ENCODE data around the gene KREMEN1. TPM values are rescaled to one million over a fixed set of nuclear protein-coding genes. Genes with fewer than 3 reads are reported as not detected.

The KREMEN1 gene
- total and polyA plus RNA-seq, 8 donors, result 24.6 to 49.7 (median 33.6) TPM

GRCh38 chr22:29213493-29213892 is 140.7 kb downstream of the KREMEN1 start:
- no peak overlapping the region for H3K27ac ChIP-seq
- TF ChIP-seq CTCF (IDR thresholded peaks at IDR 0.05), result no peak
- H3K9me3 ChIP-seq, result no peaks in the 10 kb centered on the region
- intact Hi-C loops (cut with DNase I), result no loop called here
- H3K36me3 ChIP-seq, result no peaks in the 10 kb centered on the region
- peak in 1 of 4 donors; percentile 49 for DNase-seq
- peaks cover 0 to 14% of the 10 kb centered on the region in 2 donors for H3K4me1 ChIP-seq
- no peak for ATAC-seq
- H3K4me3 ChIP-seq, result no peak overlapping the region
- H3K27me3 ChIP-seq, result peaks cover 0 to 7% of the 10 kb centered on the region in 2 donors

GRCh38 chr22:29214232-29214631 is 141.4 kb downstream of the KREMEN1 start:
- Histone ChIP-seq H3K27ac (no peak overlapping the region), H3K9me3 (no peaks in the 10 kb centered on the region), H3K27me3 (no peaks in the 10 kb centered on the region), H3K4me1 (peaks cover 0 to 11% of the 10 kb centered on the region in 2 donors), H3K36me3 (no peaks in the 10 kb centered on the region), H3K4me3 (no peak overlapping the region)
- TF ChIP-seq CTCF (IDR thresholded peaks at IDR 0.05), result no peak
- no peak for ATAC-seq
- peak in 1 of 4 donors; percentile 37 for DNase-seq
- intact Hi-C loops (cut with DNase I), result no loop called here

- Histone ChIP-seq H3K4me1 (peaks cover 0 to 12% of the 10 kb centered on the region in 2 donors), H3K4me3 (no peak overlapping the region), H3K27ac (no peak overlapping the region), H3K9me3 (no peaks in the 10 kb centered on the region), H3K27me3 (no peaks in the 10 kb centered on the region), H3K36me3 (no peaks in the 10 kb centered on the region)
- TF ChIP-seq CTCF (IDR thresholded peaks at IDR 0.05), result no peak
- DNase-seq (peak in 1 of 4 donors; percentile 58), ATAC-seq (no peak)
- intact Hi-C loops (cut with DNase I), result no loop called here
Observed at GRCh38 chr22:29215012-29215860, 142.4 kb downstream of the KREMEN1 start.

- Histone ChIP-seq H3K4me3 (no peak overlapping the region), H3K27me3 (no peaks in the 10 kb centered on the region), H3K4me1 (peaks cover 0 to 13% of the 10 kb centered on the region in 2 donors), H3K36me3 (no peaks in the 10 kb centered on the region), H3K9me3 (no peaks in the 10 kb centered on the region), H3K27ac (no peak overlapping the region)
- TF ChIP-seq CTCF (IDR thresholded peaks at IDR 0.05), result no peak
- ATAC-seq (no peak), DNase-seq (peak in 1 of 4 donors; percentile 38)
- intact Hi-C loops (cut with DNase I), result no loop called here
Observed at GRCh38 chr22:29216011-29216872, 143.4 kb downstream of the KREMEN1 start.
